Measurements from ENCODE around the gene ROBO1.

ROBO1 gene

GRCh38 chr3:79115458-79115857 lies 652.3 kb downstream of the ROBO1 start:
- 88% methylated on average over 1 of the region's 4 CpGs for WGBS
- H3K4me3 ChIP-seq (ENCODE audit: low read length) = no peak overlapping the region
- H3K36me3 ChIP-seq (ENCODE audit: insufficient read depth, low read length) = no peaks in the 10 kb centered on the region
- no peaks in the 10 kb centered on the region for H3K9me3 ChIP-seq (ENCODE audit: insufficient read depth, low read depth, low read length)
- no peaks in the 10 kb centered on the region for H3K4me1 ChIP-seq (ENCODE audit: insufficient read depth, low read length)
- no peaks in the 10 kb centered on the region for H3K27me3 ChIP-seq (ENCODE audit: insufficient read depth, low read length)
- no peak overlapping the region for H3K27ac ChIP-seq (ENCODE audit: low read depth, low read length)
- no peak overlapping the region for H3K9ac ChIP-seq (ENCODE audit: low read depth, low read length)

DNA sequence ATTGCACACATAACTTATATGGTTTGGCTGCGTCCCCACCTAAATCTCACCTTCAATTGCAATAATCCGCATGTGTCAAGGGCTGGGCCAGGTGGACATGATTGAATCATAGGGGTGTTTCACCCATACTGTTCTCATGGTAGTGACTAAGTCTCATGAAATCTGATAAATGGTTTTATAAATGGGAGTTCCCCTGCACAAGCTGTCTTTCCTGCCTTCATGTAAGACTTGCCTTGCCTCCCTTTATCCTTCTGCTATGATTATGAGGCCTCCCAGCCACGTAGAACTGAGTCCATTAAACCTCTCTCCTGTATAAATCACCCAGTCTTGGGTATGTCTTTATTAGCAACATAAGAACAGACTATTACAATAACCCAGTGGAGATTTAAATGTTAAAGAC lies 653.9 kb downstream of the ROBO1 start:
- H3K4me3 ChIP-seq (ENCODE audit: low read length) = no peak overlapping the region
- H3K36me3 ChIP-seq (ENCODE audit: insufficient read depth, low read length) = no peaks in the 10 kb centered on the region
- H3K27me3 ChIP-seq (ENCODE audit: insufficient read depth, low read length) = no peaks in the 10 kb centered on the region
- no peaks in the 10 kb centered on the region for H3K9me3 ChIP-seq (ENCODE audit: insufficient read depth, low read depth, low read length)
- H3K27ac ChIP-seq (ENCODE audit: low read depth, low read length) = no peak overlapping the region
- 86% methylated on average over 2 of the region's 3 CpGs for WGBS
- H3K9ac ChIP-seq (ENCODE audit: low read depth, low read length) = no peak overlapping the region
- peaks cover 2% of the 10 kb centered on the region; the same call in 1 of the 2 replicates for H3K4me1 ChIP-seq (ENCODE audit: insufficient read depth, low read length)

GRCh38 chr3:79111375-79112052 lies 656.3 kb downstream of the ROBO1 start:
- Histone ChIP-seq H3K9me3 (ENCODE audit: insufficient read depth, low read depth, low read length) (no peaks in the 10 kb centered on the region), H3K4me3 (ENCODE audit: low read length) (no peak overlapping the region), H3K27me3 (ENCODE audit: insufficient read depth, low read length) (no peaks in the 10 kb centered on the region), H3K9ac (ENCODE audit: low read depth, low read length) (no peak overlapping the region), H3K4me1 (ENCODE audit: insufficient read depth, low read length) (peaks cover 9% of the 10 kb centered on the region; the same call in 1 of the 2 replicates), H3K27ac (ENCODE audit: low read depth, low read length) (no peak overlapping the region), H3K36me3 (ENCODE audit: insufficient read depth, low read length) (no peaks in the 10 kb centered on the region)
- 90% methylated on average over 3 of the region's 3 CpGs for WGBS

DNA sequence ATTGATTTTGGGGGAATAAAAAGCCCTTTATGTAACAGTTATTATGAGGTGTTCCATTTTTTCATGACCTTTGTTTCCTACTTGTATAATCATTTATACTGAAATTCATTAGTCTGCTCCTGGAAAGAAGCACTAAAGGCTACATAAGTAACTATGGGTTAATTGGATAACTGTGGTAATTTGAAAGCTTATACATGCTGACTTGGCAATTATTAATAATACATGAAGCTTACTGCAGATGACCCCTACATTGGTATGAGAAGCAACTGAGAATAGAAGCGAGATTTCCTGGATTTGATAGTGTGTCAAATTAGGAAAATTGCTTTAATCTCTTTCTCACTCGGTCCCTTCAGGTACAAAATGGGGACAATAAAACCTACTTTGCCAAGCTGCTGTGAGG lies 658.0 kb downstream of the ROBO1 start:
- Histone ChIP-seq H3K27me3 (ENCODE audit: insufficient read depth, low read length) (no peaks in the 10 kb centered on the region), H3K4me1 (ENCODE audit: insufficient read depth, low read length) (peaks cover 9% of the 10 kb centered on the region; the same call in 1 of the 2 replicates), H3K36me3 (ENCODE audit: insufficient read depth, low read length) (no peaks in the 10 kb centered on the region), H3K4me3 (ENCODE audit: low read length) (no peak overlapping the region), H3K27ac (ENCODE audit: low read depth, low read length) (no peak overlapping the region), H3K9ac (ENCODE audit: low read depth, low read length) (no peak overlapping the region), H3K9me3 (ENCODE audit: insufficient read depth, low read depth, low read length) (no peaks in the 10 kb centered on the region)
- WGBS = 97% methylated on average over 2 of the region's 2 CpGs

GRCh38 chr3:79103307-79103706 lies 664.5 kb downstream of the ROBO1 start:
- no peaks in the 10 kb centered on the region for H3K9me3 ChIP-seq (ENCODE audit: insufficient read depth, low read depth, low read length)
- WGBS = 93% methylated on average over 4 of the region's 5 CpGs
- no peak overlapping the region for H3K27ac ChIP-seq (ENCODE audit: low read depth, low read length)
- no peaks in the 10 kb centered on the region for H3K27me3 ChIP-seq (ENCODE audit: insufficient read depth, low read length)
- no peak overlapping the region for H3K9ac ChIP-seq (ENCODE audit: low read depth, low read length)
- H3K36me3 ChIP-seq (ENCODE audit: insufficient read depth, low read length) = no peaks in the 10 kb centered on the region
- H3K4me3 ChIP-seq (ENCODE audit: low read length) = no peak overlapping the region
- H3K4me1 ChIP-seq (ENCODE audit: insufficient read depth, low read length) = peaks cover 5% of the 10 kb centered on the region; the same call in 1 of the 2 replicates

DNA sequence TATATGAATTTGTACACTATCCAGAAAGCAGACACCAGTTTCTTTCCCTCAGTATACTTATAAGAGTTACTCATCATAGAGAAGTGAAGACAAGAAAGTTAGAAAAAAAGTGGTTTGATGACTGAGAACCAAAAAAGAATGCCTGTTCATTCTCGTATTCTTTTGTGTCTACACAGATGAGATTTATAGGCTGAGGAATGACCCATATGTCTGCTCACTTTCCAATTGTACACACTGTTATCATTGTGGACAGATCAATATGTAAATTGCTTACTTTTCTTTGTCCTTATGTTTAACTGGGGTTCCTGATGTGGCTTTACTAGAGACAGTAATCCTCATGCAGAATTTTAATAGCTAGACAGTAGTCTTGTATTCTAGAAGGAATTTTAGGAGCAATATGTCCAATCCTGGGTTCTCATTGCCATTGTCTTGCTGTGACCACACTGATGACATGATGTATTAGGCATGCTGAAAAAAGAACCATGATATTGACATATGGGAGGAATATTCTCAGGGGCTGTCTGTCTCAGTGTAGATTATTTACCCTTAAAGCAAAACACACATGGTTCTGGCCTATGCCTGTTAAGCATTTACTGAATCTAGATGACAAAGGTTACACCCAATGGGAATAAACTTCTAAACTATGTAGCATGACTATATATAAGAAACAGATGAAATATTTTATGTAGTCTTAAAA lies 669.7 kb downstream of the ROBO1 start:
- Histone ChIP-seq H3K4me1 (ENCODE audit: insufficient read depth, low read length) (0 out of 2 replicates have a peak, but pooled peaks cover 2% of the 10 kb centered on the region), H3K4me3 (ENCODE audit: low read length) (no peak overlapping the region), H3K27me3 (ENCODE audit: insufficient read depth, low read length) (no peaks in the 10 kb centered on the region), H3K36me3 (ENCODE audit: insufficient read depth, low read length) (no peaks in the 10 kb centered on the region), H3K9ac (ENCODE audit: low read depth, low read length) (no peak overlapping the region), H3K27ac (ENCODE audit: low read depth, low read length) (no peak overlapping the region), H3K9me3 (ENCODE audit: insufficient read depth, low read depth, low read length) (no peaks in the 10 kb centered on the region)
- WGBS = 87% methylated on average over 1 of the region's 1 CpG

DNA sequence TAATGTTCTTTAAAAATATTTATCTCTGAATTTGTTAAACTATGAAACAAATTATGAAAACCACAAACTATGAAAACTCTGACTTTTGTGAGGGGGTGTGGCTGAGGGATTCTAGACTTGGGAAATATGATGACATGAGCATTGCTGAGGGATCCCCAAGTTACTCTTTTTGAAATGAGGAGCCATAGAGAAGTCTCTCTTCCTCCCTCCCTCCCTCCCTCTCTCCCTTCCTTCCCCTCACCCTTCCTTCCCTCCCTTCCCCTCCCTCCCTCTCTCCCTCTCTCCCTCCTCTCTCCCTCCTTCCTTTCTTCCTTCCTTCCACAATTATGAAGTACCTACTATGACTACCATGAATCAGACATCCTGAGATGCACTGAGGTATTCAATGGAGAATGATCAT lies 673.1 kb downstream of the ROBO1 start:
- H3K9ac ChIP-seq (ENCODE audit: low read depth, low read length) = no peak overlapping the region
- no peaks in the 10 kb centered on the region for H3K9me3 ChIP-seq (ENCODE audit: insufficient read depth, low read depth, low read length)
- H3K36me3 ChIP-seq (ENCODE audit: insufficient read depth, low read length) = no peaks in the 10 kb centered on the region
- no peak overlapping the region for H3K4me3 ChIP-seq (ENCODE audit: low read length)
- H3K27ac ChIP-seq (ENCODE audit: low read depth, low read length) = no peak overlapping the region
- H3K27me3 ChIP-seq (ENCODE audit: insufficient read depth, low read length) = no peaks in the 10 kb centered on the region
- H3K4me1 ChIP-seq (ENCODE audit: insufficient read depth, low read length) = 0 out of 2 replicates have a peak, but pooled peaks cover 2% of the 10 kb centered on the region

DNA sequence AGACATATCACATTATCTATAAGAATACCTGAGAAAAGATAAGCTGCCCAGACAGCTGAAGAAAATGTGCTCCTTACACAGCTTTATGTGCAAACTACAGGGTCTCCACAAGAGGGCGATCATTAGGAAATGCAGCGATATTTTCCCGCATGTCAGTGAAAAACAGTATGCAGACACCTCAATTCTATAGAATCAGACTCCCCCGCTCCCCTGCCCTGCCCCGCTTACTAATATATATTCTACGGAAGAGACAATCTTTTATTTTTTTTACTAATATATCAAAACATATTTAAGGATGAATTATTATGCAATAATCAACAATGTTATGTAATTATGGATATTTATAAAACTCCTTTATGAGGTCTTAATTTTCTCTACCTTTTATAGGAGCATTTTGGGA lies 681.3 kb downstream of the ROBO1 start:
- no peak overlapping the region for H3K27ac ChIP-seq (ENCODE audit: low read depth, low read length)

GRCh38 chr3:79085171-79085570 lies 682.6 kb downstream of the ROBO1 start:
- Histone ChIP-seq H3K9me3 (ENCODE audit: insufficient read depth, low read depth, low read length) (no peaks in the 10 kb centered on the region), H3K27me3 (ENCODE audit: insufficient read depth, low read length) (no peaks in the 10 kb centered on the region), H3K27ac (ENCODE audit: low read depth, low read length) (no peak overlapping the region), H3K4me3 (ENCODE audit: low read length) (no peak overlapping the region), H3K4me1 (ENCODE audit: insufficient read depth, low read length) (peaks cover 22% of the 10 kb centered on the region), H3K9ac (ENCODE audit: low read depth, low read length) (no peak overlapping the region), H3K36me3 (ENCODE audit: insufficient read depth, low read length) (no peaks in the 10 kb centered on the region)
- 85% methylated on average over 1 of the region's 1 CpG for WGBS

More for the DNA sequence above, 681.3 kb downstream of the ROBO1 start:
- no peaks in the 10 kb centered on the region for H3K27me3 ChIP-seq (ENCODE audit: insufficient read depth, low read length)
- no peaks in the 10 kb centered on the region for H3K36me3 ChIP-seq (ENCODE audit: insufficient read depth, low read length)
- H3K9ac ChIP-seq (ENCODE audit: low read depth, low read length) = no peak overlapping the region
- WGBS = 3% methylated on average over 4 of the region's 6 CpGs
- H3K4me1 ChIP-seq (ENCODE audit: insufficient read depth, low read length) = peaks cover 18% of the 10 kb centered on the region
- H3K4me3 ChIP-seq (ENCODE audit: low read length) = no peak overlapping the region
- H3K9me3 ChIP-seq (ENCODE audit: insufficient read depth, low read depth, low read length) = no peaks in the 10 kb centered on the region

GRCh38 chr3:79081335-79081734 lies 686.5 kb downstream of the ROBO1 start:
- Histone ChIP-seq H3K9me3 (ENCODE audit: insufficient read depth, low read depth, low read length) (no peaks in the 10 kb centered on the region), H3K27me3 (ENCODE audit: insufficient read depth, low read length) (no peaks in the 10 kb centered on the region), H3K4me3 (ENCODE audit: low read length) (no peak overlapping the region), H3K36me3 (ENCODE audit: insufficient read depth, low read length) (no peaks in the 10 kb centered on the region), H3K9ac (ENCODE audit: low read depth, low read length) (no peak overlapping the region), H3K4me1 (ENCODE audit: insufficient read depth, low read length) (peaks cover 5% of the 10 kb centered on the region; the same call in 1 of the 2 replicates), H3K27ac (ENCODE audit: low read depth, low read length) (no peak overlapping the region)
- WGBS = 85% methylated on average over 5 of the region's 5 CpGs

GRCh38 chr3:79074558-79074957 lies 693.2 kb downstream of the ROBO1 start:
- no peaks in the 10 kb centered on the region for H3K4me1 ChIP-seq (ENCODE audit: insufficient read depth, low read length)
- H3K27me3 ChIP-seq (ENCODE audit: insufficient read depth, low read length) = no peaks in the 10 kb centered on the region
- no peak overlapping the region for H3K4me3 ChIP-seq (ENCODE audit: low read length)
- H3K36me3 ChIP-seq (ENCODE audit: insufficient read depth, low read length) = no peaks in the 10 kb centered on the region
- no peak overlapping the region for H3K27ac ChIP-seq (ENCODE audit: low read depth, low read length)
- no CpG with 5 or more reads among the region's 1 CpG for WGBS
- H3K9me3 ChIP-seq (ENCODE audit: insufficient read depth, low read depth, low read length) = no peaks in the 10 kb centered on the region
- H3K9ac ChIP-seq (ENCODE audit: low read depth, low read length) = no peak overlapping the region

Data from HUES64 (cell line).